ENCODE measurements around the gene ATRN. TPM values are rescaled to one million over a fixed set of nuclear protein-coding genes. Genes with fewer than 3 reads are reported as not detected.
"Not testable (repeated sequence)": the region's sequence is repeated elsewhere in the genome, so short reads cannot be mapped to it uniquely, and the experiment has no call there.

Gene ATRN
- 37.0 TPM for total RNA-seq (ENCODE audit: unreplicated experiment)
- long read RNA-seq, partial matches to known transcripts: 0 of 1 reads
- long read RNA-seq, other reads (novel, unspliced or antisense): 1 of 1 reads

GRCh38 chr20:3470627-3471396 lies at the start of gene ATRN:
TSS of gene ATRN (plus strand) at chr20:3471018. CDS start at chr20:3471108, 90 bp downstream.
- Mint-ChIP-seq H3K27ac (ENCODE audit: unreplicated experiment) (peak within 1 kb of the TSS; percentile 36), H3K9me3 (ENCODE audit: unreplicated experiment) (no peaks in the 10 kb centered on the region), H3K4me1 (ENCODE audit: unreplicated experiment) (peaks cover 22% of the 10 kb centered on the region), H3K36me3 (ENCODE audit: low read depth, unreplicated experiment) (no peaks in the 10 kb centered on the region), H3K27me3 (ENCODE audit: unreplicated experiment) (peaks cover 19% of the 10 kb centered on the region), H3K4me3 (ENCODE audit: unreplicated experiment) (peak within 1 kb of the TSS; percentile 99)
- TF ChIP-seq CTCF (IDR thresholded peaks at IDR 0.05; ENCODE audit: unreplicated experiment): no peak
- peak; percentile 90 for DNase-seq (ENCODE audit: low spot score)

- no peaks in the 10 kb centered on the region for H3K36me3 Mint-ChIP-seq (ENCODE audit: low read depth, unreplicated experiment)
- peaks cover 8% of the 10 kb centered on the region for H3K4me1 Mint-ChIP-seq (ENCODE audit: unreplicated experiment)
Measured at GRCh38 chr20:3421985-3422384, 48.8 kb upstream of the ATRN start.

GRCh38 chr20:3423126-3423525 lies 47.7 kb upstream of the ATRN start:
- Mint-ChIP-seq H3K27ac (ENCODE audit: unreplicated experiment) (no peak overlapping the region), H3K4me1 (ENCODE audit: unreplicated experiment) (peaks cover 8% of the 10 kb centered on the region), H3K4me3 (ENCODE audit: unreplicated experiment) (no peak overlapping the region), H3K36me3 (ENCODE audit: low read depth, unreplicated experiment) (no peaks in the 10 kb centered on the region), H3K9me3 (ENCODE audit: unreplicated experiment) (no peaks in the 10 kb centered on the region), H3K27me3 (ENCODE audit: unreplicated experiment) (peaks cover 2% of the 10 kb centered on the region)
- DNase-seq (ENCODE audit: low spot score): no peak
- TF ChIP-seq CTCF (IDR thresholded peaks at IDR 0.05; ENCODE audit: unreplicated experiment): no peak

More at GRCh38 chr20:3421985-3422384, 48.8 kb upstream of the ATRN start:
- no peak for TF ChIP-seq CTCF (IDR thresholded peaks at IDR 0.05; ENCODE audit: unreplicated experiment)
- no peak overlapping the region for H3K4me3 Mint-ChIP-seq (ENCODE audit: unreplicated experiment)
- H3K9me3 Mint-ChIP-seq (ENCODE audit: unreplicated experiment): no peaks in the 10 kb centered on the region
- peak overlapping the region; percentile 79 for H3K27ac Mint-ChIP-seq (ENCODE audit: unreplicated experiment)
- DNase-seq (ENCODE audit: low spot score): no peak
- H3K27me3 Mint-ChIP-seq (ENCODE audit: unreplicated experiment): peaks cover 2% of the 10 kb centered on the region

GRCh38 chr20:3426766-3427165 lies 44.1 kb upstream of the ATRN start:
- H3K4me3 Mint-ChIP-seq (ENCODE audit: unreplicated experiment); DNase-seq (ENCODE audit: low spot score); H3K27ac Mint-ChIP-seq (ENCODE audit: unreplicated experiment); H3K36me3 Mint-ChIP-seq (ENCODE audit: low read depth, unreplicated experiment); H3K4me1 Mint-ChIP-seq (ENCODE audit: unreplicated experiment); H3K9me3 Mint-ChIP-seq (ENCODE audit: unreplicated experiment); H3K27me3 Mint-ChIP-seq (ENCODE audit: unreplicated experiment): not testable (repeated sequence)

GRCh38 chr20:3430376-3431069 lies 40.3 kb upstream of the ATRN start:
- Mint-ChIP-seq H3K27ac (ENCODE audit: unreplicated experiment) (no peak overlapping the region), H3K27me3 (ENCODE audit: unreplicated experiment) (no peaks in the 10 kb centered on the region), H3K4me3 (ENCODE audit: unreplicated experiment) (no peak overlapping the region), H3K9me3 (ENCODE audit: unreplicated experiment) (no peaks in the 10 kb centered on the region), H3K4me1 (ENCODE audit: unreplicated experiment) (no peaks in the 10 kb centered on the region), H3K36me3 (ENCODE audit: low read depth, unreplicated experiment) (no peaks in the 10 kb centered on the region)
- no peak for TF ChIP-seq CTCF (IDR thresholded peaks at IDR 0.05; ENCODE audit: unreplicated experiment)
- DNase-seq (ENCODE audit: low spot score): no peak
